Measurements from ENCODE around the gene TRAF6. TPM values are rescaled to one million over a fixed set of nuclear protein-coding genes. Genes with fewer than 3 reads are reported as not detected.

Gene TRAF6
- polyA plus RNA-seq, 2 of the 4 experiments (the other 2 are of a cell fraction): 4.6 to 9.6 TPM

- no peak for DNase-seq (ENCODE audit: low read depth in 1 of 2, low spot score in 1 of 2)
These were observed 57.7 kb downstream of the TRAF6 start for GRCh38 chr11:36452236-36452940.

GRCh38 chr11:36451681-36452080 is 58.4 kb downstream of the TRAF6 start:
- no peak for ATAC-seq
- 77% methylated on average over 1 of the region's 1 CpG for WGBS (ENCODE audit: missing lambda C conversion rate)
- no peak for DNase-seq (ENCODE audit: low read depth in 1 of 2, low spot score in 1 of 2)
- no peak overlapping the region for H3K4me3 ChIP-seq
- H3K4me2 ChIP-seq: no peak overlapping the region
- H3K4me1 ChIP-seq: peaks cover 44% of the 10 kb centered on the region
- no peak overlapping the region for H3K27ac ChIP-seq
- no peak for FAIRE-seq
- ChIA-PET CTCF (interaction anchor here (0.9 to 2.4 kb wide), 7 partner anchors 12 to 159 kb away, joined by 3 to 12 read pairs (median 6); no protein-coding TSS in a partner anchor), POLR2A (no interaction called here)
- TF ChIP-seq EP300 (IDR thresholded peaks at IDR 0.05): no peak
- TF ChIP-seq TP53 (CRISPR knock-in tag; IDR thresholded peaks at IDR 0.05): no peak
- no peak for TF ChIP-seq SMC3 (IDR thresholded peaks at IDR 0.05)
- no peak for TF ChIP-seq NR3C1 (IDR thresholded peaks at IDR 0.05)
- TF ChIP-seq GATA3 (IDR thresholded peaks at IDR 0.05; ENCODE audit: borderline replicate concordance): no peak
- no peak for TF ChIP-seq POLR2A (IDR thresholded peaks at IDR 0.05; ENCODE audit: low read length)
- no peak for TF ChIP-seq CBX8 (IDR thresholded peaks at IDR 0.05)
- H3K9me3 ChIP-seq: no peaks in the 10 kb centered on the region

More at GRCh38 chr11:36452236-36452940, 57.7 kb downstream of the TRAF6 start:
- FAIRE-seq (no peak), ATAC-seq (no peak)
- peak overlapping the region; percentile 38 for H3K4me2 ChIP-seq
- WGBS (ENCODE audit: missing lambda C conversion rate): 52% methylated on average over 5 of the region's 5 CpGs
- peak overlapping the region; percentile 38 to 79; a peak in 4 of 6 replicates for H3K27ac ChIP-seq
- ChIA-PET CTCF (interaction anchor here (0.7 to 2.4 kb wide), 9 partner anchors 12 to 160 kb away, joined by 3 to 12 read pairs (median 6); no protein-coding TSS in a partner anchor), POLR2A (no interaction called here)
- H3K4me1 ChIP-seq: peaks cover 44% of the 10 kb centered on the region
- TF ChIP-seq HDAC2 (IDR thresholded peaks at IDR 0.05): no peak
- TF ChIP-seq MAZ (IDR thresholded peaks at IDR 0.05; ENCODE audit: borderline replicate concordance, low read depth, low read length): no peak
- TF ChIP-seq ELK1 (IDR thresholded peaks at IDR 0.05; ENCODE audit: low read depth, low read length): no peak
- no peak for TF ChIP-seq TFCP2L1 (CRISPR knock-in tag; IDR thresholded peaks at IDR 0.05)
- no peak for TF ChIP-seq POLR2AphosphoS2 (conservative IDR thresholded peaks at IDR 0.05; ENCODE audit: low read length)
- no peak for TF ChIP-seq PHF8 (IDR thresholded peaks at IDR 0.05; ENCODE audit: borderline replicate concordance, low read depth)
- TF ChIP-seq JUNB (IDR thresholded peaks at IDR 0.05): no peak
- TF ChIP-seq CHD2 (IDR thresholded peaks at IDR 0.05; ENCODE audit: low read length, partially characterized antibody): no peak
- no peak for TF ChIP-seq CHD4 (IDR thresholded peaks at IDR 0.05; ENCODE audit: borderline replicate concordance)
- no peak for TF ChIP-seq RCOR1 (IDR thresholded peaks at IDR 0.05; ENCODE audit: low read depth, low read length)
- TF ChIP-seq EP300 (IDR thresholded peaks at IDR 0.05): no peak
- no peak for TF ChIP-seq RFX5 (IDR thresholded peaks at IDR 0.05)
- TF ChIP-seq HMGXB4 (CRISPR knock-in tag; IDR thresholded peaks at IDR 0.05; ENCODE audit: borderline replicate concordance): no peak
- no peaks in the 10 kb centered on the region for H3K9me3 ChIP-seq
- no peak overlapping the region for H3K4me3 ChIP-seq

GRCh38 chr11:36451045-36451444 is 59.0 kb downstream of the TRAF6 start:
- ChIA-PET CTCF (interaction anchor here (0.8 to 2.7 kb wide), 3 partner anchors 13 to 75 kb away, joined by 3 to 9 read pairs (median 7); no protein-coding TSS in a partner anchor), POLR2A (no interaction called here)
- no peak overlapping the region for H3K4me2 ChIP-seq
- no peak overlapping the region for H3K4me3 ChIP-seq
- ATAC-seq: no peak
- no peak for DNase-seq (ENCODE audit: low read depth in 1 of 2, low spot score in 1 of 2)
- H3K9me3 ChIP-seq: no peaks in the 10 kb centered on the region
- no peak for TF ChIP-seq SMC3 (IDR thresholded peaks at IDR 0.05)
- no peak for TF ChIP-seq GATA3 (IDR thresholded peaks at IDR 0.05; ENCODE audit: borderline replicate concordance)
- no peak for TF ChIP-seq TFCP2L1 (CRISPR knock-in tag; IDR thresholded peaks at IDR 0.05)
- no peak for TF ChIP-seq CHD4 (IDR thresholded peaks at IDR 0.05; ENCODE audit: borderline replicate concordance)
- no peak for TF ChIP-seq RNF2 (IDR thresholded peaks at IDR 0.05; ENCODE audit: borderline replicate concordance, low read depth)
- no peak for TF ChIP-seq TP53 (CRISPR knock-in tag; IDR thresholded peaks at IDR 0.05)
- no peak for TF ChIP-seq BCL3 (IDR thresholded peaks at IDR 0.05)
- TF ChIP-seq ZSCAN20 (CRISPR knock-in tag; IDR thresholded peaks at IDR 0.05): no peak
- no peak for TF ChIP-seq SREBF2 (IDR thresholded peaks at IDR 0.05)
- no peak for TF ChIP-seq FOXS1 (CRISPR knock-in tag; IDR thresholded peaks at IDR 0.05)
- no peak for TF ChIP-seq RFX5 (IDR thresholded peaks at IDR 0.05)
- TF ChIP-seq ZFP36 (IDR thresholded peaks at IDR 0.05; ENCODE audit: borderline replicate concordance, partially characterized antibody): no peak
- TF ChIP-seq ZNF302 (CRISPR knock-in tag; IDR thresholded peaks at IDR 0.05): no peak
- no peak for TF ChIP-seq JUNB (IDR thresholded peaks at IDR 0.05)
- no peak for TF ChIP-seq HES2 (IDR thresholded peaks at IDR 0.05)
- WGBS (ENCODE audit: missing lambda C conversion rate): 88% methylated on average over 6 of the region's 6 CpGs
- no peak for FAIRE-seq
- H3K27ac ChIP-seq: no peak overlapping the region
- H3K4me1 ChIP-seq: peaks cover 41% of the 10 kb centered on the region
